Ovary (tissue), 3 donors: ENCODE results near the gene HS6ST2.

Experiments used
- EP300 ChIP-seq: sonication (generic); formaldehyde crosslinking; IDR thresholded peaks from one replicate; pipeline ENCODE4 v1.6.1; 2017; ENCODE audit warnings: antibody characterized with exemption
- POLR2A ChIP-seq: fragments of 450-650 bp; IDR thresholded peaks from one replicate; pipeline ENCODE4 v1.6.1; 2017; ENCODE audit warnings: antibody characterized with exemption, mild to moderate bottlenecking, moderate library complexity
- TF ChIP-seq, protein P1 (sequence below), 3 donors: fragments of 450-650 bp in 2 of 3; fragments of 200-600 bp in 1 of 3; IDR thresholded peaks; one replicate each; pipeline versions ENCODE4 v1.5.1 to v1.8.0; 2016 to 2022; ENCODE audit warnings: antibody characterized with exemption in 3 of 3, mild to moderate bottlenecking in 1 of 3
- donor health status: DM: no; HTN: no; CAD: no.

GRCh38 chrX:132790329-132790728 is 168.1 kb downstream of the HS6ST2 start:
- TF ChIP-seq, protein P1, sequence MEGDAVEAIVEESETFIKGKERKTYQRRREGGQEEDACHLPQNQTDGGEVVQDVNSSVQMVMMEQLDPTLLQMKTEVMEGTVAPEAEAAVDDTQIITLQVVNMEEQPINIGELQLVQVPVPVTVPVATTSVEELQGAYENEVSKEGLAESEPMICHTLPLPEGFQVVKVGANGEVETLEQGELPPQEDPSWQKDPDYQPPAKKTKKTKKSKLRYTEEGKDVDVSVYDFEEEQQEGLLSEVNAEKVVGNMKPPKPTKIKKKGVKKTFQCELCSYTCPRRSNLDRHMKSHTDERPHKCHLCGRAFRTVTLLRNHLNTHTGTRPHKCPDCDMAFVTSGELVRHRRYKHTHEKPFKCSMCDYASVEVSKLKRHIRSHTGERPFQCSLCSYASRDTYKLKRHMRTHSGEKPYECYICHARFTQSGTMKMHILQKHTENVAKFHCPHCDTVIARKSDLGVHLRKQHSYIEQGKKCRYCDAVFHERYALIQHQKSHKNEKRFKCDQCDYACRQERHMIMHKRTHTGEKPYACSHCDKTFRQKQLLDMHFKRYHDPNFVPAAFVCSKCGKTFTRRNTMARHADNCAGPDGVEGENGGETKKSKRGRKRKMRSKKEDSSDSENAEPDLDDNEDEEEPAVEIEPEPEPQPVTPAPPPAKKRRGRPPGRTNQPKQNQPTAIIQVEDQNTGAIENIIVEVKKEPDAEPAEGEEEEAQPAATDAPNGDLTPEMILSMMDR (IDR thresholded peaks at IDR 0.05), result no peak
- TF ChIP-seq EP300 (no peak), POLR2A (no peak)
